Memory B cell (primary cell): ENCODE data around the gene TSR1.
A peak's percentile ranks its signal among the peaks of the same experiment; 100 is the strongest.

Experiments
- ATAC-seq: fragments of 150-1000 bp; cut with Tn5 transposase; 2 replicates; pipeline ENCODE4 v1.10.0; 2021; ENCODE audit warnings: low read depth, mild to moderate bottlenecking, moderate library complexity
- DNase-seq, 2 donors: peaks; one replicate each; pipeline ENCODE4 v3.0.0; 2022; ENCODE audit warnings: low spot score in 2 of 2
- H3K27ac Mint-ChIP-seq: one replicate; pipeline ENCODE4 v1.8.0; 2022; ENCODE audit warnings: mild to moderate bottlenecking, moderate library complexity, mixed read lengths
- H3K27me3 Mint-ChIP-seq: one replicate; pipeline ENCODE4 v1.8.0; 2022; ENCODE audit warnings: mixed read lengths
- H3K36me3 Mint-ChIP-seq: one replicate; pipeline ENCODE4 v1.8.0; 2022; ENCODE audit warnings: mild to moderate bottlenecking, mixed read lengths
- H3K4me1 Mint-ChIP-seq: one replicate; pipeline ENCODE4 v1.8.0; 2022; ENCODE audit warnings: mixed read lengths
- H3K4me3 Mint-ChIP-seq: one replicate; pipeline ENCODE4 v1.8.0; 2022; ENCODE audit warnings: mild to moderate bottlenecking, moderate library complexity, mixed read lengths
- H3K9me3 Mint-ChIP-seq: one replicate; pipeline ENCODE4 v1.8.0; 2022; ENCODE audit warnings: mixed read lengths

Gene TSR1

DNA sequence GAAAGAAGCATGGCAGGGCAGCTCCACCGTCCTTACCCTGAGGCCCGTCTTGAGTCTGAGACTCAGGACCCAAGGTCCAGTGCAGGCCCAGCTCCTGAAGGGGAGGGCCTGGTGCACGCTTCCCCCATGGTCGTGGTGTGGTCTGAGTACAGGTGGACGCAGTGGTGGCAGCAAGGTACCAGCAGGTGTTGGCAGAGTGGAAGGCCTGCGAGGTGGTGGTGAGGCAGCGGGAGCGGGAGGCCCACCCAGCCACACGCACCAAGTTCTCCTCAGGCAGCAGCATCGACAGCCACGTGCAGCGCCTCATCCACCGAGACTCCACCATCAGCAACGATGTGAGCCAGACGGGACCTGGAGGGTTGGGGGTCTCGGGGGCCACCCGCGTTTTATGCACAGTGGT lies 36.9 kb upstream of the TSR1 start:
- Mint-ChIP-seq H3K27ac (no peak overlapping the region), H3K4me3 (no peak overlapping the region), H3K4me1 (no peaks in the 10 kb centered on the region), H3K27me3 (no peaks in the 10 kb centered on the region), H3K9me3 (no peaks in the 10 kb centered on the region), H3K36me3 (peaks cover 11% of the 10 kb centered on the region)
- no peak for DNase-seq
- ATAC-seq: no peak

DNA sequence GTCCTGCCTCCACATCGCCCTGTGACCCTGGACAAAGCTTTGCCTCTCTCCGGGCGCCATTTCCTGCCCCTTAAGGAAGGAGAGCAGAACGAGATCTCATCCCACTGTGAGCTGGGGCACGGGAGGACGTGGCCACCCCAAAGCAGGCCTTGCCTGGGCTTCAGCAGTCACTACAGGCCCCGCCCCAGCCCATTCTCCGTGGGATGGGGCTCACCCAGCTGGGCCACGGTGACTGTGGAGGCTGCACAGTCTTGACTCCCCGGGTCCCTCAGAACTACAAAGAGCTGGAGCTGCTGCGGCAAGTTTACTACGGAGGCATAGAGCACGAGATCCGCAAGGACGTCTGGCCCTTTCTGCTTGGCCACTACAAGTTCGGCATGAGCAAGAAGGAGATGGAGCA lies 36.4 kb upstream of the TSR1 start:
- ATAC-seq (no peak), DNase-seq (no peak)
- H3K27me3 Mint-ChIP-seq: no peaks in the 10 kb centered on the region
- no peak overlapping the region for H3K4me3 Mint-ChIP-seq
- H3K36me3 Mint-ChIP-seq: peaks cover 11% of the 10 kb centered on the region
- H3K27ac Mint-ChIP-seq: no peak overlapping the region
- H3K9me3 Mint-ChIP-seq: no peaks in the 10 kb centered on the region
- H3K4me1 Mint-ChIP-seq: no peaks in the 10 kb centered on the region

DNA sequence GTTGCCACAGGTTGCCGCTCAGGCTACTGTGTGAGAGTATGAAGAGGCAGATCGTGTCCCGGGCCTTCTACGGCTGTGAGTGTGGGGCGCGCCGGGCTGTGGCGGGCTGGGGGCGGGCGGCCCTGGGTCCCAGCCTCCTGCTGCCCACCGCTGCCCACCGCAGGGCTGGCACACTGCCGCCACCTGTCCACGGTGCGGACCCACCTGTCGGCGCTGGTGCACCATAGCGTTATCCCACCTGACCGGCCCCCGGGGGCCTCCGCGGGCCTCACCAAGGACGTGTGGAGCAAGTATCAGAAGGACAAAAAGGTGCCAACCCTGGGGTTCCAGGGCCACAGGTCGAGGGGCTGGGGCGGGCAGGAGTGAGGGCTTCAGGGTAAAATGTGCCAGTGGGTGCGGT lies 35.9 kb upstream of the TSR1 start:
- no peaks in the 10 kb centered on the region for H3K27me3 Mint-ChIP-seq
- H3K27ac Mint-ChIP-seq: no peak overlapping the region
- ATAC-seq: no peak
- no peaks in the 10 kb centered on the region for H3K4me1 Mint-ChIP-seq
- no peaks in the 10 kb centered on the region for H3K9me3 Mint-ChIP-seq
- H3K36me3 Mint-ChIP-seq: peaks cover 12% of the 10 kb centered on the region
- no peak for DNase-seq
- no peak overlapping the region for H3K4me3 Mint-ChIP-seq

DNA sequence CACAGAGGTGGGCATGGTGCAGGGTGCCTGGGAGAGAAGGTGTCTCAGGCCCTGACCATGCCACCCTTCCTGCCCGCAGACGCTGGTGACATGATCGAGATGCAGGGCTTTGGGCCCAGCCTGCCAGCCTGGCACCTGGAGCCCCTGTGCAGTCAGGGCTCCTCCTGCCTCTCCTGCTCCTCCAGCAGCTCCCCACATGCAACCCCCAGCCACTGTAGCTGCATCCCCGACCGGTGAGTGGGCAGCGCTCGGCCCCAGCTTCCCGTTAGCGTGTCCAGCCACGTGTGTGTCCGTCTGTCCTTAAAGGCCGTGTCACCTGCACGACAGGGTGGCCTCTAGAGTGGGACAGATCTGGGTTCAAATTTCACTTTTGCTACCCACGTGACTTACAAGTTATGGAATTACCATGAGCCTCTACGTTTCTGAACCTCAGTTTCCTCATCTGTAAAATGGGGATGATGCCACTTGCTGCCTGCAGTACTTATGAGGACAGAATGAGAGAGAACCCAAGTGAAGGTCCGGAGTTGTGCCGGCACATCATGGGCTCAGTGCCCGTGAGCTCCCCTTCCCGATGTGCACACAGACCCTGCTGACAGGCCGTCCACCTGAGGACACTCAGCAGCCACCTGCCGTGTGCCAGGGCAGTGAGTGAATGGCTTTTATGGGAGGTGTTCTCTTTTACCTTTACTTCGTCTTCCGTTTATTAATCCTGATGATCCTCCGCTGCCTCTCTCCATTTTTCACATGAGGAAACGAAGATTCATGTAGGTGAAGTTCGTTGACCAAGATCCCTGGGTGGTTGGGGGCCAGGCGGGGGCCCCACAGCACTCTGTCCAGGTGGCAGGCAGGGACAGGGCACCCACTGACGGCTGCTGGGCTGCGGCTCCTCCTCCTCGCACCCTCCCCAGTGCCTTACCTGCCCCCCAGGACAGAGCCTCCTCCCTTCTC lies 35.2 kb upstream of the TSR1 start:
- no peak overlapping the region for H3K4me3 Mint-ChIP-seq
- H3K36me3 Mint-ChIP-seq: peaks cover 9% of the 10 kb centered on the region
- ATAC-seq: no peak
- H3K9me3 Mint-ChIP-seq: no peaks in the 10 kb centered on the region
- DNase-seq: no peak
- H3K27me3 Mint-ChIP-seq: no peaks in the 10 kb centered on the region
- H3K27ac Mint-ChIP-seq: peak overlapping the region; percentile 35
- H3K4me1 Mint-ChIP-seq: no peaks in the 10 kb centered on the region

DNA sequence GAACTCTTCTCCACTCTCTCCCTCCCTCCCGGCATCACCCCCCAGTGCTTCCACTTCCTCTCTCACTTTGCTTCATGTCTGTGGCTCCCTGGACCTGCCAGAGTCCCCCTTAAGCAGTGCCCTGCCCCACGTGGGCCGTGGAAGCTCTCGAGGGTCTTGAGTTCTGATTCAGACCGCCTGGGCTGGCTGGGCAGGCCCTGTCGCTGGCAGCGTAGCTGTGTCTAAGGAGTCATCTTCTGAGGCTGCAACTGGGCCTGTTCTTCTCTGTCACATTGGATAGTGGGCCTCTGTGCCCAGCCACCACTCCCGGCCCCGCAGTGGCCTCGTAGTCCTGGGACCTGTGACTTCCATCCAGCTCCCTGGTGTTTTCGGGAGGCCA lies 33.9 kb upstream of the TSR1 start:
- no peaks in the 10 kb centered on the region for H3K27me3 Mint-ChIP-seq
- H3K4me1 Mint-ChIP-seq: no peaks in the 10 kb centered on the region
- no peak for ATAC-seq
- no peaks in the 10 kb centered on the region for H3K9me3 Mint-ChIP-seq
- no peak for DNase-seq
- no peak overlapping the region for H3K27ac Mint-ChIP-seq
- no peak overlapping the region for H3K4me3 Mint-ChIP-seq
- H3K36me3 Mint-ChIP-seq: peaks cover 12% of the 10 kb centered on the region

DNA sequence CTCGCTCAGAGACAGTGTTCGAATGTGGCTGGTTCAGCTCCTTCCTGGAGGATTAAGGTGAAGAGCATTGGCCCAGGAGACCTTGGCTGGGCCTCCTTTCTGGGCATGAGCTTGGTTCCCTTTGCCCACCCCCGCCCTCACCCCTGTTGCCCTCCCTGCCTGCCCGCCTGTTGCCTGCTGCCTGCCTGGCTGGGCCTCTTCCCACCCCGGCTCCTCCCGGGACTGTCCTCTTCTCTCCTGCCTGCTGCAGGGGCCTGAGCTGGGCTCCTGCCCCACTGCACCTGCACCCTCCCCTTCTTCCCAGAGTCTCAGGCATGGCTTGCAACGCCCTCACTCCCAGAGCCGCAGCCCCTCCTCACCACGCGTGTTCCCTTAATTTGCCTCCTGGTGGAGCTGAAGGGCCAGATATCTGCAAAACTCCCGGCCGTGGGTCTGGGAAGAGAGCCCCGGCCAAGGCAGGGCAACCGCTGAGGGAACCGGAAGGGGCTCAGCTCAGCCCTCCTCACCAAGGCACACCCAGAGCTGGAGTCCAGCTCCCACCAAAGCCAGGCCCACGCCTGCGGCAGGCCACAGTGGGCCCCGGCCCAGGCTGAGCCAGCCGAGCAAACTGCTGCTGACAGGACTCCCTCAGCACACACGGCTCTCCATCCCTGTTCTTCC lies 33.4 kb upstream of the TSR1 start:
- no peaks in the 10 kb centered on the region for H3K4me1 Mint-ChIP-seq
- no peaks in the 10 kb centered on the region for H3K27me3 Mint-ChIP-seq
- DNase-seq: no peak
- no peak overlapping the region for H3K27ac Mint-ChIP-seq
- no peak overlapping the region for H3K4me3 Mint-ChIP-seq
- ATAC-seq: no peak
- no peaks in the 10 kb centered on the region for H3K9me3 Mint-ChIP-seq
- peaks cover 10% of the 10 kb centered on the region for H3K36me3 Mint-ChIP-seq

DNA sequence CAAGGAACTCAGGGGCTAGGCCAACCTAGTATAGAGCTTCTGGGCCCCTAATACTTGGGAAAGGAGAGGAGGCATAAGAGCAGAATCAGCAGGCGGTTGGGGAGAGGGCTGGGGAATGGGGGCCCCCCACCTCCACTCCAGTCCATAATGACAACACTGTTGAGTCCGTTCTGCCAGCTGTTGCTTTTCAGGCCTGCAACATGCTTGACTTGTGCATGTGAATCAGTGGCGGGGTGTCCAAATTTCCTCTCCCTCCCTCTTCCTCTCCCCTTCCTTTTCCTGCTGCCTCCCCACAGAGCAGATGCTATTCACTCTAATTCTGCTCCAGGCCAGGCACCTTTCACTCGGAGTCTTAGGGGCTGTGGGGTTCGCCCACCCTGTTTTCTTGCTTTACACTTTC lies 32.8 kb upstream of the TSR1 start:
- Mint-ChIP-seq H3K36me3 (peaks cover 12% of the 10 kb centered on the region), H3K4me3 (no peak overlapping the region), H3K27me3 (no peaks in the 10 kb centered on the region), H3K27ac (no peak overlapping the region), H3K9me3 (no peaks in the 10 kb centered on the region), H3K4me1 (no peaks in the 10 kb centered on the region)
- DNase-seq (no peak), ATAC-seq (no peak)

DNA sequence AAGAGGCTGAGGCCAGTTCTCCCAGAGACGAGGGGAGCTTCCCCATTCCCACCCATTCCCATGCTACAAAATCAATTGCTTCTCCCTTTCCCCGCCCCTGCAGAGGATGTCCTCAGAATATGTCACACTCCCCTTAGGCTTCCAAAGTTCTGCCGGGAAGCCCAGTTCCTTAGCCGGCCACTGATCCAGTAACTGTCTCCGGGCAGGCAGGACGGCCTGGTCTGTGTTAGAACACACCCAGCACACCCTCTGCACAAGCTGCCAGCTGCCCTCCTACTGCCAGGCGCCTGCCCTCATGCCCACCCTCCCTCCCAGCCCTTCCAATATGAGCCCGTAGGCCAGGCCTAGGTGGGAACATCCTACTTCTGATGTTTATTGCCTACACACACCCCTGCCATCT lies 32.1 kb upstream of the TSR1 start:
- no peak for ATAC-seq
- H3K4me1 Mint-ChIP-seq: no peaks in the 10 kb centered on the region

DNA sequence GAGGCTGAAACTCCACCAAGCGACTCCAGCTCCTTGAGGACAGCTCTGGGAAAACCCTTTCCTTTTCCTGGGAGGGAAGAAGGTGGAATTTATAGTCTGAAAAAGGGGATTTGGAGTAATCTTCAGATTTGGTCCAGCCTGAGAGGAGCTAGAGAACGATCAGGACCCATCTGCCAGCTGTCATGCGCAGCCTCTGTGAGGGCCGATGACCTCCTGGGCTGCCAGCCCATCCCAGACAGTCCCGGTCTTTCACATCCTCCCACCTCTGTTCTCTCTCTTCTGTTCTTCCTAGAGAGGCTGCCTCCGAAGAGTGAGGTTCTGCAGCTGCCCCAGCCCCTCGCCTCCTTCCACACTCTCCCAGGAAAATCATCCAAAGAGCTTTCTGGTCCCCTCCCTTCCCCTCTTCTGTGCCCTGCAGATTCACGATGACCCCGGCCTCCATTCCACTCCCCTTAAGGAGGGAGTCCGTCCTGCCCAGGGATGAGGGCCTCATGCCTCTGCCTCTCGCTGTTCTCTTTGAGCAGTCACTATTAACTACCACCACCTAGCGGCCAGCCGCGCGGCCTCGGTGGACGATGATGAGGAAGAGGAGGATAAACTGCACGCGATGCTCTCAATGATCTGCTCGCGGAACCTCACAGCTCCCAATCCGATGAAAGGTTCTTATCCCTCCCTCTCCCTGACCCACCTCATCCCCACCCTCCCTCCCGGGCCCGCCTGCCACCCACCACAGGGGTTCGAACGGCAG lies 30.7 kb upstream of the TSR1 start:
- ATAC-seq: no peak

More for the DNA sequence above, 32.1 kb upstream of the TSR1 start:
- Mint-ChIP-seq H3K9me3 (no peaks in the 10 kb centered on the region), H3K27me3 (no peaks in the 10 kb centered on the region), H3K27ac (no peak overlapping the region), H3K4me3 (no peak overlapping the region), H3K36me3 (peaks cover 14% of the 10 kb centered on the region)
- no peak for DNase-seq

DNA sequence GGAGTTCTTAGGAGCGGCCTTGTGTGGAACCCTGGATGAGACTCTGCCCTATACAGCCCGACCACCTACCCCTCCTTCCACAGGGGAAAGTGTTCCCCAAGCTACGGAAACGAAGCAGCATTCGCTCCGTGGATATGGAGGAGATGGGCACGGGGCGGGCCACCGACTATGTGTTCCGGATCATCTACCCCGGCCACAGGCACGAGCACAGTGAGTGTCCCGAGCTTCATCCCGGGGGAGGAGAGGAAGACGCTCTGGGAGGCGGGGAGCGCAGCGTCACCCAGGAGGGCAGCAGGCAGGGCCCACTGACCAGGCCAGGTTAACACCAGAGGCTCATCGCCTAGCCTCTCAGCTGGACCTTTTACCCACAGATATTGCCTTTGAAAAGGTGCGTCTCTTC lies 28.9 kb upstream of the TSR1 start:
- no peaks in the 10 kb centered on the region for H3K4me1 Mint-ChIP-seq
- H3K9me3 Mint-ChIP-seq: no peaks in the 10 kb centered on the region
- peaks cover 16% of the 10 kb centered on the region for H3K36me3 Mint-ChIP-seq
- ATAC-seq (no peak), DNase-seq (no peak)
- H3K27ac Mint-ChIP-seq: no peak overlapping the region
- H3K27me3 Mint-ChIP-seq: no peaks in the 10 kb centered on the region
- no peak overlapping the region for H3K4me3 Mint-ChIP-seq

More for the DNA sequence above, 30.7 kb upstream of the TSR1 start:
- no peak overlapping the region for H3K4me3 Mint-ChIP-seq
- no peaks in the 10 kb centered on the region for H3K27me3 Mint-ChIP-seq
- no peaks in the 10 kb centered on the region for H3K4me1 Mint-ChIP-seq
- DNase-seq: no peak
- H3K27ac Mint-ChIP-seq: no peak overlapping the region
- H3K36me3 Mint-ChIP-seq: peaks cover 21% of the 10 kb centered on the region
- H3K9me3 Mint-ChIP-seq: no peaks in the 10 kb centered on the region

DNA sequence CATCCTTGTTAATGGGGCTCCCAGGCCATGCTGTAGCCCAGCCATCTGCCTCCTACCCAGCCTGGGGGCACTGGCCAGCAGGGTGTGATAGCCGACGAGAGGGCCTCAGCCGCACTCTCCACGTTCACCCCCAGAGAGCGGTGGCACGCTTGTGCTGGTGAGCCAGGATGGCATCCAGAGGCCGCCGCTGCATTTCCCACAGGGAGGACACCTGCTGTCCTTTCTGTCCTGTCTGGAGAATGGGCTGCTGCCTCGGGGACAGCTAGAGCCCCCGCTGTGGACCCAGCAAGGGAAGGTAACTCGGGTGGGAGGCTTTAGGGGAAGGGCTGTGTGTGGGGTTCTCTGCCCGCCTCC lies 28.5 kb upstream of the TSR1 start:
- no peak overlapping the region for H3K4me3 Mint-ChIP-seq
- H3K27ac Mint-ChIP-seq: no peak overlapping the region
- H3K9me3 Mint-ChIP-seq: no peaks in the 10 kb centered on the region

DNA sequence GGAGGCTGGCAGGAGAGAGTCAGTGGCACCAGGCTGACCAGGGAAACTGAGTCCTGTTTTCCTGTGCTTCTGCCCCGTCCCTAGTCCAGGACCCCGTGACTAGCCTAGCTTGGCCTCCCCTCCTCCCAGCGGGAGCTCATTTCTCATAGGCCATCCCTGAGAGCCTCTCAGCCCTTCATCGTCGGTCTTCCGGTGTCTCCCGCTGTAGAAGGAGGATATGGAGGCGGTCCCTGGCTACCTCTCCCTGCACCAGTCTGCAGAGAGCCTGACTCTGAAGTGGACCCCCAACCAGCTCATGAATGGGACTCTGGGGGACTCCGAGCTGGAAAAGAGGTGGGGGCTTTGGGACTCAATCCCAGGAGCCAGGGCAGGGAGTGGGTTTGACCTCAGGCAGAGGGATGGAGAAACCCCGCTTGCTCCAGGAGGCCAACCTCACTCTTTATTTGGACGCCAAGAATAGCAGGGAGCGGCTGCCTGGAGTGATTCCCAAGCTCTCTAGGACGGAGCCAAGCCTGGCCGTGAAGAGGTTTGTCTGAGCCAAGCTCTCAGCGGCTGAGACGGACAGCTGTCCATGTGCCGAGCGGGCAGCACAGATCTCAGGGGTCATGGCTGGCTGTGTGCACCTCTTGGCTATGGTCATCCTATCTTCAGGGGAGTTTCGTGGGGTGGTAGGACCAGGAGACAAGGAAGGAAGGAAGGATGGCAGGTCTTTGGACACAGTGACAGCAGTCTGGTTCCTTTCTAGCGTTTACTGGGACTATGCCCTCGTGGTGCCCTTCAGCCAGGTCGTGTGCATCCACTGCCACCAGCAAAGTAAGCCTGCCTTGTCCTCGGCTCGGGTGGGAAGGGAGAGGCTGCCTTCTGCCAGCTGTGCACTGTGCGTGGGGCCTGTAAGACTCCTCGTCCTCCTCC lies 27.9 kb upstream of the TSR1 start:
- no peak for ATAC-seq
- Mint-ChIP-seq H3K4me1 (no peaks in the 10 kb centered on the region), H3K36me3 (peaks cover 15% of the 10 kb centered on the region), H3K4me3 (no peak overlapping the region), H3K9me3 (no peaks in the 10 kb centered on the region), H3K27me3 (no peaks in the 10 kb centered on the region), H3K27ac (no peak overlapping the region)
- DNase-seq: no peak

More for the DNA sequence above, 28.5 kb upstream of the TSR1 start:
- no peak for DNase-seq
- Mint-ChIP-seq H3K27me3 (no peaks in the 10 kb centered on the region), H3K4me1 (no peaks in the 10 kb centered on the region), H3K36me3 (peaks cover 15% of the 10 kb centered on the region)
- no peak for ATAC-seq

DNA sequence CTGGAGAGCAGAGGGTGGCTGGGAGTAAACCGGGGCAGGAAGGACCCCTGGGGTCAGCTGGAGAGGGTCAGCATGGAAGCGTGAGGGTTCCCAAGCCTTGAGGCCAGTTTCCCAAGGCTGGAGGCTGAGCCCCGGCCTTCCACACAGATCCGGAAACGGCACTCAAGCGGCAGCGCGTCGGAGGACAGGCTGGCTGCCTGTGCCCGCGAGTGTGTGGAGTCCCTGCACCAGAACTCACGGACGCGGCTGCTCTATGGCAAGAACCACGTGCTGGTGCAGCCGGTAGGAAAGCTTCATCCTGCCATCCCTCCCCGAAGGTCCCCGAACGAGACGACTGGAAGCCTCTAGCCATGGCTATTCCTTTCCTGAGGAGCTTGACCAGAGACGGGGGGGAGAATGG lies 27.1 kb upstream of the TSR1 start:
- Mint-ChIP-seq H3K4me1 (no peaks in the 10 kb centered on the region), H3K4me3 (no peak overlapping the region), H3K9me3 (no peaks in the 10 kb centered on the region), H3K27ac (no peak overlapping the region), H3K36me3 (peaks cover 15% of the 10 kb centered on the region), H3K27me3 (no peaks in the 10 kb centered on the region)
- no peak for DNase-seq
- ATAC-seq: no peak
